Breast epithelium (tissue), 4 donors: ENCODE results near the gene CHORDC1. TPM values are rescaled to one million over a fixed set of nuclear protein-coding genes. Genes with fewer than 3 reads are reported as not detected.

Experiments
- DNase-seq, 2 donors: peaks; one replicate each; pipeline ENCODE4 v3.0.0-alpha.2; 2019; ENCODE audit warnings: low spot score in 2 of 2
- H3K27ac ChIP-seq, 2 donors: fragments of 200-600 bp; sonication (generic) in 1 of 2; one replicate each; pipeline ENCODE4 v1.5.1; 2016 to 2019; ENCODE audit warnings: mild to moderate bottlenecking in 1 of 2
- H3K27me3 ChIP-seq, 2 donors: fragments of 200-600 bp; sonication (generic) in 1 of 2; one replicate each; pipeline versions ENCODE4 v1.5.1 to v1.6.0; 2017 to 2019; ENCODE audit warnings: control low read depth in 1 of 2, mild to moderate bottlenecking in 1 of 2
- H3K36me3 ChIP-seq: fragments of 200-600 bp; one replicate; pipeline ENCODE4 v1.5.1; 2019
- H3K4me1 ChIP-seq, 2 donors: fragments of 200-600 bp; sonication (generic); one replicate each; pipeline ENCODE4 v1.5.1; 2016 to 2019; ENCODE audit warnings: control low read depth in 1 of 2
- H3K4me3 ChIP-seq, 3 donors: fragments of 200-600 bp; sonication (generic); 1 replicate in 2 of 3; 2 replicates in 1 of 3; pipeline ENCODE4 v1.5.1; 2016 to 2019; ENCODE audit warnings: mild to moderate bottlenecking in 3 of 3, moderate library complexity in 2 of 3
- H3K9me3 ChIP-seq, 2 donors: fragments of 200-600 bp; sonication (generic) in 1 of 2; one replicate each; pipeline ENCODE4 v1.5.1; 2016 to 2019; ENCODE audit warnings: control low read depth in 1 of 2
- CTCF ChIP-seq, 3 donors: fragments of 450-650 bp; IDR thresholded peaks; one replicate each; pipeline ENCODE4 v1.5.1; 2016 to 2017; ENCODE audit warnings: antibody characterized with exemption in 3 of 3, mild to moderate bottlenecking in 3 of 3, moderate library complexity in 3 of 3
- POLR2A ChIP-seq: fragments of 450-650 bp; IDR thresholded peaks from one replicate; pipeline ENCODE4 v1.6.1; 2016; ENCODE audit warnings: antibody characterized with exemption, mild to moderate bottlenecking, moderate library complexity
- POLR2AphosphoS5 ChIP-seq, 3 donors: sonication (generic); formaldehyde crosslinking; IDR thresholded peaks; one replicate each; pipeline ENCODE4 v1.6.1; 2017; ENCODE audit warnings: antibody characterized with exemption in 3 of 3
- intact Hi-C: fragments of 100-400 bp; cut with DNase I; formaldehyde crosslinking; loops from one replicate; pipeline ENCODE4 v1.15.1; 2023; ENCODE audit warnings: low total_unique reads
- total RNA-seq, 3 donors: library from RNA; depleted of rRNA; stranded (reverse); fragments of >200 nt; gene quantifications; one replicate each; pipeline ENCODE4 v1.1.0, GENCODE V29; 2016

Gene CHORDC1
- total RNA-seq, 3 donors from 2014 or later = 39.5 to 79.5 (median 65.2) TPM

- Histone ChIP-seq H3K27me3 (no peaks in the 10 kb centered on the region), H3K4me1 (no peaks in the 10 kb centered on the region), H3K4me3 (no peak overlapping the region), H3K36me3 (no peaks in the 10 kb centered on the region), H3K27ac (no peak overlapping the region), H3K9me3 (no peaks in the 10 kb centered on the region)
- TF ChIP-seq CTCF (IDR thresholded peaks at IDR 0.05) (no peak), POLR2A (no peak)
- intact Hi-C loops = no loop called here
- no peak for DNase-seq
Measured at GRCh38 chr11:90187839-90188238, 35.0 kb downstream of the CHORDC1 start.

DNA sequence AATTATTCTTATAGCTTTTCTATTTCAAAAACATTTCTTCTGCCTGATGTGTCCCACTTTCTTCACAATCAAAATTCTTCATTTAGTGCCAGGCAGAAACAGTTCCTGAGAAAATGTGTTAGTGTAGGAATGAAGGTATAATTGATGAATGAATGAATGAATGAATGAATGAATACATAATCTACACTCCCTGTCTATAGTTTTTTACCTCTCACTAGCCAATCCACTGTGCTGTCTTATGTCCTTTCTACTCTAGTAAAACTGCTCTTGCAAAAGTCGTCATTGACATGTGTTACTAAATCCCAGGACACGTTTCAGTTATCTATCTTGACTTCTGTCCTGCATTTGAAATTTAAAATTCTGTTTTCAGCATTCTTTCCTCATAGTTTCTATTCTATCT is 42.9 kb downstream of the CHORDC1 start:
- H3K27me3 ChIP-seq = no peaks in the 10 kb centered on the region
- intact Hi-C loops = no loop called here
- no peaks in the 10 kb centered on the region for H3K9me3 ChIP-seq
- no peak for DNase-seq
- H3K27ac ChIP-seq = no peak overlapping the region
- TF ChIP-seq CTCF (IDR thresholded peaks at IDR 0.05) (no peak), POLR2A (no peak), POLR2AphosphoS5 (IDR thresholded peaks at IDR 0.05) (no peak)
- no peaks in the 10 kb centered on the region for H3K4me1 ChIP-seq
- H3K36me3 ChIP-seq = no peaks in the 10 kb centered on the region
- no peak overlapping the region for H3K4me3 ChIP-seq

GRCh38 chr11:90178751-90179150 is 44.1 kb downstream of the CHORDC1 start:
- Histone ChIP-seq H3K36me3 (no peaks in the 10 kb centered on the region), H3K4me3 (no peak overlapping the region), H3K27ac (no peak overlapping the region), H3K27me3 (no peaks in the 10 kb centered on the region), H3K9me3 (no peaks in the 10 kb centered on the region), H3K4me1 (no peaks in the 10 kb centered on the region)
- intact Hi-C loops = no loop called here
- DNase-seq = no peak
- TF ChIP-seq POLR2AphosphoS5 (IDR thresholded peaks at IDR 0.05) (no peak), POLR2A (no peak), CTCF (IDR thresholded peaks at IDR 0.05) (no peak)

- Histone ChIP-seq H3K4me3 (no peak overlapping the region), H3K4me1 (no peaks in the 10 kb centered on the region), H3K36me3 (no peaks in the 10 kb centered on the region), H3K27me3 (no peaks in the 10 kb centered on the region), H3K27ac (no peak overlapping the region), H3K9me3 (no peaks in the 10 kb centered on the region)
- no peak for DNase-seq
- no peak for TF ChIP-seq POLR2AphosphoS5 (IDR thresholded peaks at IDR 0.05)
- no peak for TF ChIP-seq POLR2A
- TF ChIP-seq CTCF (IDR thresholded peaks at IDR 0.05) = no peak
- intact Hi-C loops = no loop called here
Measured at GRCh38 chr11:90176069-90176468, 46.8 kb downstream of the CHORDC1 start.

DNA sequence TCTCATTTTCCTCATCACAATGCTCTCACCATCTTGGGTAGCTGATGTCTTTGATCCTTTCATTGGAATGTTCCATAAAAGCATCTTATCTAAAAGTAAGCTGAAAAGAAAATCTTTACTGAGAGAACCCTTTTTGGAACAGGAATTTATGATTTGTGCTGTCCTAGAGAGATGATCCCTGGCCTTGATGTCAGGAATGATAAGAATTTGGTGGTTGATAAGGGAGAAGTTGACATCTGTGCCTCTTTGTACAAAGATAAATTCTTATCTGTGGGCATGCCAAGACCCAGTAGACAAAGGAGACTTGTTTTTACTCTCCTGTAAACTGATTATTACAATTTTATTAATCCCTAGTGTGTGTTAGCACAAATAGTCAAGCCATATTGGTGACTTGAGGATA is 51.5 kb downstream of the CHORDC1 start:
- no peaks in the 10 kb centered on the region for H3K9me3 ChIP-seq
- H3K36me3 ChIP-seq = no peaks in the 10 kb centered on the region
- no peak overlapping the region for H3K27ac ChIP-seq
- no peaks in the 10 kb centered on the region for H3K27me3 ChIP-seq
- no peak for DNase-seq
- intact Hi-C loops = no loop called here
- TF ChIP-seq CTCF (IDR thresholded peaks at IDR 0.05) (no peak), POLR2AphosphoS5 (IDR thresholded peaks at IDR 0.05) (no peak), POLR2A (no peak)
- H3K4me3 ChIP-seq = no peak overlapping the region
- H3K4me1 ChIP-seq = no peaks in the 10 kb centered on the region
